ENCODE measurements around the gene PTCH2.
A peak's percentile ranks its signal among the peaks of the same experiment; 100 is the strongest.

GRCh38 chr1:44807364-44808062, 35.5 kb downstream of the PTCH2 start:
- TF ChIP-seq POLR2A (IDR thresholded peaks at IDR 0.05; ENCODE audit: low read depth, low read length) (peak; percentile 53; the same call in 1 of the 2 replicates), POLR2AphosphoS5 (IDR thresholded peaks at IDR 0.05; ENCODE audit: low read depth, low read length) (peak; percentile 80), TAF1 (IDR thresholded peaks at IDR 0.05; ENCODE audit: borderline replicate concordance, low read depth, low read length) (no peak)

All from GM12892 (cell line).